Endothelial cell of umbilical vein (primary cell): ENCODE results near the gene TIAM1. TPM values are rescaled to one million over a fixed set of nuclear protein-coding genes. Genes with fewer than 3 reads are reported as not detected.

Experiments
- BruUV-seq: library from RNA; stranded (reverse); fragments of 400-500 nt; replicated peaks from 2 replicates; lab custom pipeline; 2021; lab: Mats Ljungman, UMichigan
- CTCF ChIA-PET: fragments of 300-600, 350-600 bp; sonication (Branson Sonifier 250); formaldehyde crosslinking; loops from one replicate; lab custom pipeline; 2021; ENCODE audit warnings: antibody characterized with exemption, inconsistent platforms; lab: Charles Lee
- POLR2A ChIA-PET: fragments of 300-600, 350-600 bp; sonication (Branson Sonifier 250); formaldehyde crosslinking; loops from one replicate; lab custom pipeline; 2021; ENCODE audit warnings: antibody characterized with exemption, inconsistent platforms; lab: Charles Lee
- DNase-seq: peaks from one replicate; pipeline ENCODE4 v3.0.0-alpha.2; 2011; ENCODE audit warnings: low read depth, low spot score
- FAIRE-seq: peaks from 2 replicates; lab custom pipeline; 2011; peaks lifted over from hg19 to GRCh38; lab: Jason Lieb, UNC
- H2AFZ ChIP-seq: 2 replicates; pipeline ENCODE4 v1.6.0; 2012; ENCODE audit warnings: low read depth, low read length, control low read depth, inconsistent platforms
- H3K27ac ChIP-seq: 2 replicates; pipeline ENCODE4 v1.5.1; 2011; ENCODE audit warnings: low read depth, mild to moderate bottlenecking, control low read depth, low read length, moderate library complexity; ENCODE audit not compliant: insufficient read depth
- H3K27me3 ChIP-seq, 2 experiments: 2 replicates each; pipeline versions ENCODE4 v1.6.0 to v1.6.1; 2011; ENCODE audit warnings: low read length in 2 of 2, mixed read lengths in 1 of 2; ENCODE audit not compliant: control insufficient read depth in 2 of 2, insufficient read depth in 2 of 2
- H3K36me3 ChIP-seq, 2 experiments: 2 replicates in 1 of 2; 3 replicates in 1 of 2; pipeline ENCODE4 v1.5.1; 2011; ENCODE audit warnings: low read length in 2 of 2, mild to moderate bottlenecking in 1 of 2, moderate library complexity in 1 of 2; ENCODE audit not compliant: control insufficient read depth in 2 of 2, insufficient read depth in 2 of 2; ENCODE audit errors: extremely low read depth in 1 of 2
- H3K4me1 ChIP-seq: 3 replicates; pipeline ENCODE4 v1.5.1; 2011; ENCODE audit warnings: mild to moderate bottlenecking, low read length; ENCODE audit not compliant: control insufficient read depth, insufficient read depth; ENCODE audit errors: extremely low read depth
- H3K4me2 ChIP-seq: 2 replicates; pipeline ENCODE4 v1.6.1; 2011; ENCODE audit warnings: low read length, control low read depth, mixed read lengths; ENCODE audit not compliant: insufficient read depth
- H3K4me3 ChIP-seq, 3 experiments: fragments of 200-600 bp in 1 of 3; sonication (generic), shearing (Covaris generic) in 1 of 3; replicated peaks in 1 of 3; 2 replicates each; pipeline ENCODE4 v1.5.1; 2011 to 2016; ENCODE audit warnings: control low read depth in 3 of 3, low read length in 3 of 3, mild to moderate bottlenecking in 2 of 3, inconsistent platforms in 1 of 3, low read depth in 1 of 3, moderate library complexity in 1 of 3; ENCODE audit not compliant: insufficient read depth in 1 of 3
- H3K79me2 ChIP-seq: 2 replicates; pipeline ENCODE4 v1.6.0; 2012; ENCODE audit warnings: low read length, inconsistent platforms; ENCODE audit not compliant: control insufficient read depth, insufficient read depth
- H3K9ac ChIP-seq: replicated peaks from 2 replicates; pipeline ENCODE3; 2011; ENCODE audit warnings: low read length, control low read depth; ENCODE audit not compliant: insufficient read depth; ENCODE audit errors: extremely low read depth
- H3K9me1 ChIP-seq: replicated peaks from 3 replicates; pipeline ENCODE4 v1.6.0; 2011; ENCODE audit warnings: mild to moderate bottlenecking, low read length; ENCODE audit not compliant: control insufficient read depth, insufficient read depth; ENCODE audit errors: extremely low read depth
- H3K9me3 ChIP-seq: replicated peaks from 2 replicates; pipeline ENCODE4 v1.5.1; 2012; ENCODE audit warnings: low read length, inconsistent platforms; ENCODE audit not compliant: control insufficient read depth, insufficient read depth
- H4K20me1 ChIP-seq: replicated peaks from 2 replicates; pipeline ENCODE3; 2011; ENCODE audit warnings: mild to moderate bottlenecking, low read length; ENCODE audit not compliant: control insufficient read depth, insufficient read depth; ENCODE audit errors: extremely low read depth
- CTCF ChIP-seq, 2 donors: IDR thresholded peaks; 1 replicate in 1 of 2; 2 replicates in 1 of 2; pipeline ENCODE4 v1.5.1; 2011; ENCODE audit warnings: low read length in 2 of 2, mild to moderate bottlenecking in 2 of 2, moderate library complexity in 2 of 2, control low read depth in 1 of 2, inconsistent platforms in 1 of 2, low read depth in 1 of 2; ENCODE audit not compliant: insufficient read depth in 1 of 2; ENCODE audit errors: extremely low read depth in 1 of 2
- EZH2 ChIP-seq: IDR thresholded peaks from 2 replicates; pipeline ENCODE4 v1.6.1; 2012; ENCODE audit warnings: borderline replicate concordance, low read depth, mild to moderate bottlenecking, moderate library complexity, low read length, inconsistent platforms; ENCODE audit not compliant: severe bottlenecking
- FOS ChIP-seq: IDR thresholded peaks from 2 replicates; pipeline ENCODE4 v1.6.1; 2011; ENCODE audit warnings: mild to moderate bottlenecking, low read length, moderate library complexity, borderline replicate concordance; ENCODE audit not compliant: insufficient read depth
- GATA2 ChIP-seq: IDR thresholded peaks from 2 replicates; pipeline ENCODE4 v1.7.0; 2011; ENCODE audit warnings: low read depth, mild to moderate bottlenecking, moderate library complexity, mixed read lengths, low read length; ENCODE audit not compliant: insufficient read length, insufficient read depth
- JUN ChIP-seq: IDR thresholded peaks from 2 replicates; pipeline ENCODE4 v1.6.1; 2011; ENCODE audit warnings: borderline replicate concordance, low read depth; ENCODE audit not compliant: insufficient read length, insufficient read depth
- MAX ChIP-seq: IDR thresholded peaks from 2 replicates; pipeline ENCODE4 v1.6.1; 2011; ENCODE audit not compliant: insufficient read depth, insufficient read length
- MYC ChIP-seq: IDR thresholded peaks from one replicate; pipeline ENCODE4 v1.6.1; 2011; ENCODE audit warnings: mild to moderate bottlenecking, low read depth, low read length
- POLR2A ChIP-seq: IDR thresholded peaks from 2 replicates; pipeline ENCODE4 v1.6.1; 2012; ENCODE audit warnings: low read depth, mild to moderate bottlenecking, control low read depth, low read length
- POLR2AphosphoS5 ChIP-seq: IDR thresholded peaks from 2 replicates; pipeline ENCODE4 v1.6.1; 2012; ENCODE audit warnings: low read depth, mild to moderate bottlenecking, control low read depth, low read length, moderate library complexity; ENCODE audit not compliant: insufficient read depth
- dilution Hi-C: fragments of 300-500 bp; cut with MboI; formaldehyde crosslinking; loops from one replicate; pipeline ENCODE4 v1.15.0; 2019; ENCODE audit warnings: low sequenced_read_pairs; ENCODE audit not compliant: extremely low pct_ligation_motif_present
- intact Hi-C: fragments of 100-400 bp; cut with micrococcal nuclease; formaldehyde crosslinking; loops from one replicate; pipeline ENCODE4 v1.10.0; 2022
- polyA plus RNA-seq, 4 experiments: library from polyadenylated mRNA; depleted of rRNA in 3 of 4; stranded (reverse) in 3 of 4; unstranded in 1 of 4; fragments of >200 nt; gene quantifications; 2 replicates each; pipeline versions ENCODE4 v1.2.1 to v1.2.3, GENCODE V29; 2011 to 2012; ENCODE audit warnings: missing spikeins in 1 of 4
- total RNA-seq: library from RNA; stranded (reverse); gene quantifications from 2 replicates; pipeline ENCODE4 v1.2.3, GENCODE V29; 2021

TIAM1 gene
- total and polyA plus RNA-seq, 2 donors (not counting 3 experiments of a cell fraction or from before 2014, with no cell fraction given), result 0.21 to 0.86 TPM

GRCh38 chr21:31345136-31345535 lies 1.1 kb upstream of the TIAM1 start:
- H3K9me1 ChIP-seq, result no peaks in the 10 kb centered on the region
- no peak overlapping the region for H3K27ac ChIP-seq
- H3K9ac ChIP-seq, result no peak overlapping the region
- dilution Hi-C loops (no loop called here), intact Hi-C loops (no loop called here)
- H3K4me3 ChIP-seq, result no peak overlapping the region
- FAIRE-seq, result no peak
- no peaks in the 10 kb centered on the region for H3K79me2 ChIP-seq
- H2AFZ ChIP-seq, result no peak overlapping the region
- CTCF ChIA-PET, result no interaction called here
- POLR2A ChIA-PET, result no interaction called here
- BruUV-seq, result no TSS peak
- no peak overlapping the region for H3K4me2 ChIP-seq
- no peaks in the 10 kb centered on the region for H4K20me1 ChIP-seq
- H3K36me3 ChIP-seq, result no peaks in the 10 kb centered on the region
- no peaks in the 10 kb centered on the region for H3K4me1 ChIP-seq
- no peak for TF ChIP-seq GATA2
- no peak for TF ChIP-seq POLR2AphosphoS5
- TF ChIP-seq FOS, result no peak
- no peak for TF ChIP-seq JUN
- TF ChIP-seq CTCF (IDR thresholded peaks at IDR 0.05; ENCODE audit: extremely low read depth in 1 of 2, insufficient read depth in 1 of 2, low read depth in 1 of 2, low read length in 2 of 2), result no peak
- TF ChIP-seq POLR2A, result no peak
- no peak for TF ChIP-seq MAX
- TF ChIP-seq MYC, result no peak
- TF ChIP-seq EZH2, result no peak
- H3K27me3 ChIP-seq, result peaks cover 4 to 36% of the 10 kb centered on the region in 2 experiments
- no peak for DNase-seq
- no peaks in the 10 kb centered on the region for H3K9me3 ChIP-seq
